Heart left ventricle (tissue), 16 donors: ENCODE measurements around the gene TXNIP. TPM values are rescaled to one million over a fixed set of nuclear protein-coding genes. Genes with fewer than 3 reads are reported as not detected.

Experiments used
- ATAC-seq, 4 donors: fragments of 200-7000 bp; cut with Tn5 transposase; one replicate each; pipeline ENCODE4 v1.9.1; 2020 to 2022; ENCODE audit warnings: moderate library complexity in 4 of 4, mild to moderate bottlenecking in 3 of 4, moderate number of reproducible peaks in 1 of 4
- DNase-seq, 5 donors: peaks; one replicate each; pipeline ENCODE4 v3.0.0-alpha.2; 2020
- H3K27ac ChIP-seq, 12 donors: fragments of 200-600 bp; sonication (generic) in 4 of 12; one replicate each; pipeline versions ENCODE4 v1.5.0 to v1.8.0; 2016 to 2022; ENCODE audit warnings: mild to moderate bottlenecking in 2 of 12
- H3K27me3 ChIP-seq, 9 donors: fragments of 200-600 bp; sonication (generic) in 2 of 9; one replicate each; pipeline versions ENCODE4 v1.5.1 to v1.8.0; 2016 to 2022; ENCODE audit warnings: mild to moderate bottlenecking in 3 of 9
- H3K36me3 ChIP-seq, 9 donors: fragments of 200-600 bp; sonication (generic) in 2 of 9; one replicate each; pipeline versions ENCODE4 v1.5.0 to v1.8.0; 2018 to 2022; ENCODE audit warnings: mild to moderate bottlenecking in 2 of 9
- H3K4me1 ChIP-seq, 12 donors: fragments of 200-600 bp; sonication (generic) in 4 of 12; one replicate each; pipeline versions ENCODE4 v1.5.0 to v1.8.0; 2016 to 2022; ENCODE audit warnings: mild to moderate bottlenecking in 3 of 12
- H3K4me3 ChIP-seq, 12 donors: fragments of 200-600 bp; sonication (generic) in 4 of 12; one replicate each; pipeline versions ENCODE4 v1.5.0 to v1.8.0; 2017 to 2022; ENCODE audit warnings: mild to moderate bottlenecking in 9 of 12, moderate library complexity in 4 of 12
- H3K9me3 ChIP-seq, 12 donors: fragments of 200-600 bp; sonication (generic) in 4 of 12; one replicate each; pipeline versions ENCODE4 v1.5.0 to v1.8.0; 2016 to 2022; ENCODE audit warnings: mild to moderate bottlenecking in 1 of 12
- CTCF ChIP-seq, 12 donors: fragments of 200-600 bp; sonication (generic) in 4 of 12; IDR thresholded peaks; one replicate each; pipeline versions ENCODE4 v1.5.0 to v1.8.0; 2018 to 2022; ENCODE audit warnings: antibody characterized with exemption in 12 of 12, mild to moderate bottlenecking in 5 of 12
- POLR2A ChIP-seq, 2 donors: fragments of 450-650 bp; IDR thresholded peaks; one replicate each; pipeline ENCODE4 v1.6.1; 2017; ENCODE audit warnings: antibody characterized with exemption in 2 of 2, mild to moderate bottlenecking in 2 of 2, moderate library complexity in 2 of 2
- WGBS, 4 donors: extraction: QIAGEN DNeasy Blood & Tissue Kit in 2 of 4; methylation state at CpG; one replicate each; pipeline versions ENCODE4 v1.1.5 to v1.1.7; 2013 to 2018; 5-methylcytosine and 5-hydroxymethylcytosine counted together
- intact Hi-C, 10 donors: fragments of 100-400 bp; cut with DNase I; formaldehyde crosslinking; loops; one replicate each; pipeline versions ENCODE4 v1.11.1 to v1.14.2; 2022
- polyA plus RNA-seq, 2 donors: library from polyadenylated mRNA; stranded (reverse); fragments of 200-250 nt; gene quantifications; one replicate each; pipeline ENCODE4 v1.2.3, GENCODE V29; 2013
- total RNA-seq, 9 donors: library from RNA; depleted of rRNA in 2 of 9; stranded (reverse); fragments of >200 nt in 2 of 9; fragmentation: NEBNext Ultra II Directional in 3 of 9; extraction: Animal tissue kit (Norgen Biotek cat#: 25700) in 3 of 9; gene quantifications; one replicate each; pipeline versions ENCODE4 v1.1.0 to v1.2.4, GENCODE V29; 2016 to 2023
- donor health status: ischemic (EF 13 %, LVEDD 7.1; RV severe dilation, severe dysfunction).
- donor health status: healthy with polysubstance abuse.
- donor health status: DM: no; HTN: yes; CAD: no.
- donor health status: DM: no; HTN: no; CAD: no.
- donor health status: ischemic (EF 25% LVEDD 6.9; RV normal size, moderate dysfunction).
- donor health status: ischemic (EF 25% LVEDD 5.7; RV mildly dilated, moderate dysfunction).
- donor health status: healthy.
- donor health status: DM: yes; HTN: yes; CAD: no.
- donor health status: ischemic (EF 35%, LVEDD 5.7; RV mildly dilated, moderate dysfunction).
- donor health status: nonischemic (EF 11% LVEDD 7.7; RV severe dilation, severe dysfunction).
- donor health status: DM: yes; HTN: yes; CAD: no.
- donor health status: PGD.
- donor health status: ischemic (EF 29% LVEDD 5.4; RV normal size, mild dysfunction).
- donor health status: nonischemic (EF 23%, LVEDD 6.1; RV moderate dilation, normal function).

Gene TXNIP
- total and polyA plus RNA-seq, 11 donors, result 222 to 1,925 (median 844) TPM

GRCh38 chr1:145946477-145946986, 49.8 kb downstream of the TXNIP start:
- Histone ChIP-seq H3K4me3 (no peak overlapping the region), H3K27me3 (no peaks in the 10 kb centered on the region), H3K27ac (no peak overlapping the region), H3K36me3 (peaks cover 0 to 76% (median 51%) of the 10 kb centered on the region in 9 donors), H3K4me1 (peaks cover 0 to 32% (median 9%) of the 10 kb centered on the region in 12 donors), H3K9me3 (no peaks in the 10 kb centered on the region)
- ATAC-seq (no peak), DNase-seq (no peak)
- WGBS, 4 donors, result 90 to 96% (median 93%) methylated on average over 4 of the region's 4 CpGs
- intact Hi-C loops, result no loop called here
- TF ChIP-seq CTCF (IDR thresholded peaks at IDR 0.05) (no peak), POLR2A (IDR thresholded peaks at IDR 0.05) (no peak)

- Histone ChIP-seq H3K36me3 (peaks cover 0 to 85% (median 66%) of the 10 kb centered on the region in 9 donors), H3K27ac (no peak overlapping the region)
Observed at GRCh38 chr1:145944532-145944931, 51.8 kb downstream of the TXNIP start.

DNA sequence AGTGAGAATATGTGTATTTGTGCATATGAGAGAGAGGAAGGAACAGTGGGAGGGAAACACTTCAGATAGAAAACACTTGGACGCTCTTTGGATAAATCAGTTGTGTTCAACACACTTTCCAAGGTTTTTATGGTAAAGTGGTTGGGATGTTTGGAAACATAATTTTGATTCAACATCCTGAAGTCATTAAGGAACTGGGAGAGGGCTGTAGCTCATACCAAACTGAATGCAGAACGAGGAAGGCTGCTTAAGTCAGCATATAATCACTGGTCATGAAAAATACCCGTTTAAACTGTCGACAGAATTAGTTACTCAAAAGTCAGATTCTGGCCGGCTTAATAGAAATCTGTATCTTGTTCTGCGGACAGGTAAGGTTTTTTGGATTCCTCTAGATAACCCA, 53.5 kb downstream of the TXNIP start:
- intact Hi-C loops, result loop anchor here in 1 of 10 donors (1.0 kb wide), 1 partner anchor 11 kb away; no protein-coding TSS in a partner anchor
- Histone ChIP-seq H3K36me3 (peaks cover 0 to 97% (median 62%) of the 10 kb centered on the region in 9 donors), H3K4me1 (peaks cover 0 to 3% (median 0%) of the 10 kb centered on the region in 12 donors), H3K9me3 (no peaks in the 10 kb centered on the region), H3K27me3 (no peaks in the 10 kb centered on the region), H3K27ac (no peak overlapping the region), H3K4me3 (no peak overlapping the region)
- no peak for TF ChIP-seq POLR2A (IDR thresholded peaks at IDR 0.05)
- no peak for TF ChIP-seq CTCF (IDR thresholded peaks at IDR 0.05)
- 84 to 93% (median 87%) methylated on average over 6 of the region's 6 CpGs for WGBS, 4 donors
- DNase-seq (no peak), ATAC-seq (no peak)

More at GRCh38 chr1:145944532-145944931, 51.8 kb downstream of the TXNIP start:
- Histone ChIP-seq H3K9me3 (no peaks in the 10 kb centered on the region), H3K4me3 (no peak overlapping the region), H3K27me3 (no peaks in the 10 kb centered on the region), H3K4me1 (peaks cover 0 to 20% (median 0%) of the 10 kb centered on the region in 12 donors)
- intact Hi-C loops, result no loop called here
- 76 to 95% (median 89%) methylated on average over 3 of the region's 3 CpGs for WGBS, 4 donors
- DNase-seq, result no peak
- no peak for ATAC-seq
- TF ChIP-seq POLR2A (IDR thresholded peaks at IDR 0.05) (no peak), CTCF (IDR thresholded peaks at IDR 0.05) (no peak)

Other genes with a start within 250 kb of the TXNIP start
- 10 to 100 TPM; 41.4 to 76.5 (median 52.0) TPM for gene RNF115, start 172.5 kb downstream of the TXNIP start, total RNA-seq
- gene RNF115, start 172.5 kb downstream of the TXNIP start, polyA plus RNA-seq, result 10 to 100 TPM; 20.5 to 29.4 TPM
- gene POLR3C, start 172.4 kb downstream of the TXNIP start, total RNA-seq, result 10 to 100 TPM; 12.5 to 22.4 (median 15.1) TPM
- gene POLR3C, start 172.4 kb downstream of the TXNIP start, polyA plus RNA-seq, result 10 to 100 TPM in 1 of 2 donors, 1 to 10 TPM in 1; 5.9 to 14.8 TPM
- gene NUDT17, start 150.9 kb downstream of the TXNIP start, total RNA-seq, result 10 to 100 TPM in 1 of 9 donors, 1 to 10 TPM in 8; 1.7 to 10.9 (median 4.3) TPM
- 1 to 10 TPM in 1 of 2 donors, under 1 TPM in 1; 0.71 to 3.4 TPM for gene NUDT17, start 150.9 kb downstream of the TXNIP start, polyA plus RNA-seq
- 10 to 100 TPM; 14.2 to 25.8 (median 15.6) TPM for gene PIAS3, start 137.5 kb downstream of the TXNIP start, total RNA-seq
- gene PIAS3, start 137.5 kb downstream of the TXNIP start, polyA plus RNA-seq, result 10 to 100 TPM; 14.2 to 31.0 TPM
- 1 to 10 TPM in 2 of 9 donors, under 1 TPM in 7; 0.29 to 1.4 (median 0.51) TPM for gene ANKRD35, start 110.7 kb downstream of the TXNIP start, total RNA-seq
- 1 to 10 TPM in 1 of 2 donors, under 1 TPM in 1; 0.50 to 1.5 TPM for gene ANKRD35, start 110.7 kb downstream of the TXNIP start, polyA plus RNA-seq
- 1 to 10 TPM in 7 of 9 donors, under 1 TPM in 2; 0.81 to 5.4 (median 1.3) TPM for gene ITGA10, start 86.5 kb downstream of the TXNIP start, total RNA-seq
- 1 to 10 TPM; 2.4 to 2.6 TPM for gene ITGA10, start 86.5 kb downstream of the TXNIP start, polyA plus RNA-seq
- gene PEX11B, start 77.9 kb downstream of the TXNIP start, total RNA-seq, result 10 to 100 TPM; 17.7 to 27.5 (median 24.5) TPM
- 10 to 100 TPM; 19.6 to 29.8 TPM for gene PEX11B, start 77.9 kb downstream of the TXNIP start, polyA plus RNA-seq
- gene RBM8A, start 69.1 kb downstream of the TXNIP start, total RNA-seq, result 100 to 1,000 TPM in 1 of 9 donors, 10 to 100 TPM in 8; 58.7 to 100 (median 75.7) TPM
- gene RBM8A, start 69.1 kb downstream of the TXNIP start, polyA plus RNA-seq, result 100 to 1,000 TPM in 1 of 2 donors, 10 to 100 TPM in 1; 57.9 to 186 TPM
- gene LIX1L, start 38.6 kb downstream of the TXNIP start, total RNA-seq, result 10 to 100 TPM; 21.7 to 31.5 (median 26.4) TPM
- gene LIX1L, start 38.6 kb downstream of the TXNIP start, polyA plus RNA-seq, result 10 to 100 TPM in 1 of 2 donors, 1 to 10 TPM in 1; 7.0 to 13.4 TPM
- 1 to 10 TPM; 1.0 to 3.5 (median 1.7) TPM for gene ANKRD34A, start 32.0 kb downstream of the TXNIP start, total RNA-seq
- 1 to 10 TPM in 1 of 2 donors, under 1 TPM in 1; 0.65 to 1.9 TPM for gene ANKRD34A, start 32.0 kb downstream of the TXNIP start, polyA plus RNA-seq
- gene POLR3GL, start 31.9 kb downstream of the TXNIP start, total RNA-seq, result 10 to 100 TPM; 30.2 to 45.7 (median 36.0) TPM
- gene POLR3GL, start 31.9 kb downstream of the TXNIP start, polyA plus RNA-seq, result 10 to 100 TPM; 45.8 to 69.4 TPM
- 100 to 1,000 TPM in 3 of 9 donors, 10 to 100 TPM in 6; 21.8 to 125 (median 79.5) TPM for gene HJV, start 25.2 kb upstream of the TXNIP start, total RNA-seq
- 10 to 100 TPM in 1 of 2 donors, under 1 TPM in 1; 0.62 to 37.7 TPM for gene HJV, start 25.2 kb upstream of the TXNIP start, polyA plus RNA-seq
- 1 to 10 TPM in 4 of 9 donors, under 1 TPM in 5; 0.28 to 2.8 (median 0.96) TPM for gene NBPF10, start 148.2 kb upstream of the TXNIP start, total RNA-seq
- under 1 TPM; 0.19 to 0.47 TPM for gene NBPF10, start 148.2 kb upstream of the TXNIP start, polyA plus RNA-seq
- gene NOTCH2NLA, start 232.4 kb upstream of the TXNIP start, total RNA-seq, result 10 to 100 TPM in 3 of 9 donors, 1 to 10 TPM in 6; 6.1 to 32.2 (median 9.2) TPM
- gene NOTCH2NLA, start 232.4 kb upstream of the TXNIP start, polyA plus RNA-seq, result 10 to 100 TPM in 1 of 2 donors, 1 to 10 TPM in 1; 7.8 to 14.6 TPM